ENCODE results near the gene PIGU.

Gene PIGU

GRCh38 chr20:34708621-34709043, 31.7 kb upstream of the PIGU start:
- peak in 1 of 2 experiments; percentile 58 for DNase-seq (ENCODE audit: low read depth in 1 of 2, low spot score in 1 of 2)
- TF ChIP-seq REST (IDR thresholded peaks at IDR 0.05; ENCODE audit: insufficient replicate concordance, low read depth) (no peak), CTCF (IDR thresholded peaks at IDR 0.05; ENCODE audit: insufficient read depth, low read length) (peak; percentile 24)
- peak overlapping the region; percentile 82 for H3K4me3 ChIP-seq (replicated peaks; ENCODE audit: insufficient read depth, low read length)
- no peak overlapping the region for H3K27ac ChIP-seq (replicated peaks)
- H3K27me3 ChIP-seq (ENCODE audit: insufficient read depth, poor library complexity, severe bottlenecking), result no peaks in the 10 kb centered on the region

GRCh38 chr20:34706912-34707784, 30.3 kb upstream of the PIGU start:
- DNase-seq (ENCODE audit: low read depth in 1 of 2, low spot score in 1 of 2), result no peak
- Histone ChIP-seq H3K27me3 (ENCODE audit: insufficient read depth, poor library complexity, severe bottlenecking) (no peaks in the 10 kb centered on the region), H3K4me3 (replicated peaks; ENCODE audit: insufficient read depth, low read length) (no peak overlapping the region), H3K27ac (replicated peaks) (no peak overlapping the region)
- TF ChIP-seq GABPA (IDR thresholded peaks at IDR 0.05; ENCODE audit: low read depth) (no peak), CTCF (IDR thresholded peaks at IDR 0.05; ENCODE audit: insufficient read depth, low read length) (no peak), SPI1 (IDR thresholded peaks at IDR 0.05; ENCODE audit: borderline replicate concordance, low read depth) (no peak), POLR2AphosphoS5 (IDR thresholded peaks at IDR 0.05; ENCODE audit: low read depth) (no peak), REST (IDR thresholded peaks at IDR 0.05; ENCODE audit: insufficient replicate concordance, low read depth) (no peak)

GRCh38 chr20:34706302-34706875, 29.5 kb upstream of the PIGU start:
- no peak overlapping the region for H3K27ac ChIP-seq (replicated peaks)

More at GRCh38 chr20:34706302-34706875, 29.5 kb upstream of the PIGU start:
- Histone ChIP-seq H3K4me3 (replicated peaks; ENCODE audit: insufficient read depth, low read length) (no peak overlapping the region), H3K27me3 (ENCODE audit: insufficient read depth, poor library complexity, severe bottlenecking) (no peaks in the 10 kb centered on the region)
- no peak for TF ChIP-seq POLR2AphosphoS5 (IDR thresholded peaks at IDR 0.05; ENCODE audit: low read depth)
- TF ChIP-seq SPI1 (IDR thresholded peaks at IDR 0.05; ENCODE audit: borderline replicate concordance, low read depth), result no peak
- TF ChIP-seq REST (IDR thresholded peaks at IDR 0.05; ENCODE audit: insufficient replicate concordance, low read depth), result no peak
- DNase-seq (ENCODE audit: low read depth in 1 of 2, low spot score in 1 of 2), result peak in 1 of 2 experiments; percentile 21

Measured in HL-60 (cell line).